ENCODE data around the gene DNAJC18.
A peak's percentile ranks its signal among the peaks of the same experiment; 100 is the strongest.
"Not testable (repeated sequence)": the region's sequence is repeated elsewhere in the genome, so short reads cannot be mapped to it uniquely, and the experiment has no call there.

Gene DNAJC18

GRCh38 chr5:139461176-139461575, 21.9 kb upstream of the DNAJC18 start:
- DNase-seq (ENCODE audit: low read depth): no peak

DNA sequence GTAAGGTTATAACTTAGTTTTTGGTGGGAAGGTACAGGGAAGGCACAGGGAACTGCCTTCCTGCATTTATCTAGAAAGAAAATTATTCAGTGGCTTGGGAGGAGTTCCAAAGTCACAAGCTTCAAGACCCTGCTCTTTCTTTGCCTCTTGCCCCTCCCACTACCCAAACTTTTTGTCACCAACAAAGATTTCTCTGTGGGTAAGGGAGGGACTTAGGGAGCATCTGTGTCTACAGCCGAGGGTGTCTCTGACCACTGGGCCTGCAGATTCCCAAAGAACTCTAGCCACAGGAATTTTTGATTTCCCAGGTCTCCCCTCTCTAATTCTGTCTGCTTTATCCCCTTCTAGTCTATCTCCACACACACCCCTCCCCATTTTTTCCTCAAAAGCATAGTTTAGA, 21.1 kb upstream of the DNAJC18 start:
- no peak for DNase-seq (ENCODE audit: low read depth)

DNA sequence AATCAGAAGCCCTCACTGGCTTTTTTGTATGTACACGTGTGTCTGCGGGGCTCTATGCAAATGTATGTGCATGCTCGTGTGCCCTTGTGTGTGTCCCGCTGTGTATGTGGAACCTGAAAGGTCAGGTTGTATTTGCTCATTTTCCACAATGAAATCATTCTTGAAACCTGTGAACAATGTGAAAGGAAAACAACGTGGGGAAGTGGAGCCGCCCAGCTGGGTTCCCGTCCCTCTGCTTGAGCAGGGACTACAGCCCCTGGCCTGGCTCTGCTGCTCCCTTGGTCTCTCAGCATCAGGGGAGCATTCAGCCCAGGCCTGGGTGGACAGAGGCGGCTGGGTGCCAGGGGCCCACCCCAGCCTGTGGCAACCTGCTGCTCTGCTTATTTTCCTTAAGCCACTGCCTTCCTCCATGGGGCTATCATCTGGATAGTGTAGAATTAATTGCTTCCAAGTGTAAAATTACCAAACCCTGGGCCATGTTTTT, 20.2 kb upstream of the DNAJC18 start:
- no peak for DNase-seq (ENCODE audit: low read depth)

- no peak for DNase-seq (ENCODE audit: low read depth)
These were observed 19.5 kb upstream of the DNAJC18 start for GRCh38 chr5:139458580-139459407.

GRCh38 chr5:139457653-139458306, 18.5 kb upstream of the DNAJC18 start:
- DNase-seq (ENCODE audit: low read depth): no peak

- no peak for DNase-seq (ENCODE audit: low read depth)
These were observed 17.9 kb upstream of the DNAJC18 start for GRCh38 chr5:139457241-139457640.

DNA sequence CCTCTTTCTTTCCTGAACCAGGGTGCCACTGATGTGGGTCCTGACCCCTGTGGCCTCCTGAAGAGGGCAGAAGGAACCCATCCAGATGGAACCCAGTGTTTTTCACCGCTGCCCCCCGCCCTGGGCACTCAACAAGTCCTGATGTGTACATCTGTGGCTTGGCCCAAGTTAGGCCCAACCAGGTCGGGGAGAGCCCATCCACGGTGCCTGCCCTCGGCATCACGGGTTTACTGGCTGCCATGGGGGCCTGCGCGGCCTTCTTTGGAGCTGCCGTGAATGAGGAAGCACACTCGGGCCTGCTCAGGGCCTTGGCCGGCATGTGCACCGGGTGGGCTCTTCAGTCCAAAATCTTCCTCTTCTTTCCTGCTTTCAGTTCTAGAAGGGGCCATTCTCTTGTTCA, 17.5 kb upstream of the DNAJC18 start:
- DNase-seq (ENCODE audit: low read depth): no peak

- DNase-seq (ENCODE audit: low read depth): no peak
These were observed 15.4 kb upstream of the DNAJC18 start for GRCh38 chr5:139454568-139455290.

- no peak for DNase-seq (ENCODE audit: low read depth)
These were observed 14.6 kb upstream of the DNAJC18 start for GRCh38 chr5:139453683-139454567.

DNA sequence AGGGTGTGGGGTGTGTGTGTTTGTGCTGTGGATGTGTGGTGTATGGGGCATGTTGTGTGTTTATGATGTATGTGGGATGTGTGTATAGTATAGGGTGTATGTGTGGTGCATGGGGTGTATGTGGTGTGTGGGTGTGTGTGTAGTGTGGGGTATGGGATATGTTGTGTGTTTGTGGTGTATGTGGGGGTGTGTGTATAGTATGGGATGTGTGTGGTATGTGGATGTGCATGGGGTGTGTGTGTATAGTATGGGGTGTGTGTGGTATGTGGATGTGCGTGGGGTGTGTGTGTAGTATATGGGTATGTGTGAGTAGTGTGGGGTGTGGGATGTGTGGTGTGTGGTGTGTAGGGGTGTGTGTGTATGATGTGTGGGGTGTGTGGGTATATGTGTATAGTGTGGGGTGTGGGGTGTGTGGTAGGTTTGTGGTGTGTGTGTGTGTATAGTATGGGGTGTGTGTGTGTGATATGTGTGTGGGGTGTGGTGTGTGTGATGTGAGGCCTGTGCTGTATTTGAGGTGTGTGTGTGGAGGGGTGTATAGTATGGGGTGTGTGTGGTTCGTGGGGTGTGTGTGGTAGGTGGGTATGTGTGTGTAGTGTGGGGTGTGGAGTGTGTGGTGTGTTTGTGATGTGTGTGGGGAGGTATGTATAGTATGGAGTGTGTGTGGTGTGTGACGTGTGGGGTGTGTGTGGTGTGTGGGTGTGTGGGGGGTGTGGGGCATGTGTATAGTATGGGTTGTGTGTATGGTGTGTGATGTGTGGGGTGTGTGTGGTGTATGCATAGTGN, 12.7 kb upstream of the DNAJC18 start:
- DNase-seq (ENCODE audit: low read depth): no peak

DNA sequence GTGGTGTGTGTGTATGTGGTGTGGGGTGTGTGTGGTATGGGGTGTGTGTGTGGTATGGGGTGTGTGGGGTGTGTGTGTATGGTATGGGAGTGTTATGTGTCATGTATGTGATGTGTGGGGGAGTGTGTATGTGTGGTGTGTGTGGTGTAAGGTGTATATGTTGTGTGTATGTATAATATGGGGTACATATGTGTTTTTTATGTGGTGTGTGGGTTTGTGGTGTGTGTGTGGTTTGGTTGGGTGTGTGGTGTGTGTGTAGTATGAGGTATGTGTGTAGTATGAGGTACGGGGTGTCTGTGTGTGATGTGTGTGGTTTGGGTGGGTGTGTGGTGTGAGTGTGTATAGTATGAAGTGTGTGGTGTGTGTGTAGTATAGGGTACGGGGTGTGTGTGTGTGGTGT, 11.9 kb upstream of the DNAJC18 start:
- DNase-seq (ENCODE audit: low read depth): no peak

GRCh38 chr5:139446956-139447779, 7.8 kb upstream of the DNAJC18 start:
- no peak for DNase-seq (ENCODE audit: low read depth)

GRCh38 chr5:139445325-139446170, 6.2 kb upstream of the DNAJC18 start:
- peak; percentile 69 for DNase-seq (ENCODE audit: low read depth)

DNA sequence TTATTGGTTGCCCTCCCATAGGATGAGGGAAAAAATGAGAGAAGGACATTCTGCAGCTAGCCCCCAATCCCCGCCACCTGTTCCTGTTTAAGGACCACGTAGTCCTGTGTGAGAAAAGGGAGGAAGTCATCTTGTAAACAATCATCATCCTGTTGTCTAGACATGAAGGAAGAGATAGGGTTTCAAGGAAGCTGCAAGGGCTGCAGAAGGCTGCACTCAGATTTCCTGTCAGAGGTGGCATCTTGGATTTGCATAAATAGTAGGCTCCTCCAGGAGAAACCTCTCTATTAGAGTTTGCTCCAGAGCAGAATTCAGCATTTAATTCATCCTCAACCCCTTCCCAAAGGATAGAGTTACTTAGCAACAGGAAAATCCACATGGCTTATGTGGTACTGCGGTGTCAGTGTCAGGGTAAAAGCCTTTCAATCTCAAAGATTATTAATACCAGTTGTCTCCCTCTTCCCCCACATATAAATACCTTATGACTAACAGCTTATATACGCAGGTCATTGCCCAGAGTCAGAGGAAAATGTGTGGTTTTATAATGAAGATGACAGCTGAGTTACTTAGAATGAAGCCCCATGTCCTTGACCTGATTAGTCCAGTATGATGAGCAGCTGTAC, 4.6 kb upstream of the DNAJC18 start:
- peak; percentile 63 for DNase-seq (ENCODE audit: low read depth)

- DNase-seq (ENCODE audit: low read depth): not testable (repeated sequence)
These were observed 1.1 kb upstream of the DNAJC18 start for GRCh38 chr5:139440416-139440815.

DNA sequence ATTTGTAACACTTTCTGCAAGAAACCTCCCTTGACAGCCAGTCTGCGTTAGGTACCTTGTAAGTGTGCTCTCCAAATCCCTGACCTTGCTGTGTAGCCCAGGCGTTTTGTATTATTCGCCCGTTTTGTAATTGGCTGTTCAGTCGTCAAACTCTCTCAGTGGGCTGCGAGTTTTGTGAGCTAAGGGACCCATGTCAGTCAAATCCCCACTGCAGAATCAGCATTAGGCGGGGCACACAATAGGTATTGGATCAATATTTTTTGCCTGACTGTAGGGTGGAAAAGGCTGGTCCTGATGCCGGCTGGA, 665 bp downstream of the DNAJC18 start:
- no peak for DNase-seq (ENCODE audit: low read depth)

GRCh38 chr5:139435676-139436075, 3.6 kb downstream of the DNAJC18 start:
- DNase-seq (ENCODE audit: low read depth): no peak

DNA sequence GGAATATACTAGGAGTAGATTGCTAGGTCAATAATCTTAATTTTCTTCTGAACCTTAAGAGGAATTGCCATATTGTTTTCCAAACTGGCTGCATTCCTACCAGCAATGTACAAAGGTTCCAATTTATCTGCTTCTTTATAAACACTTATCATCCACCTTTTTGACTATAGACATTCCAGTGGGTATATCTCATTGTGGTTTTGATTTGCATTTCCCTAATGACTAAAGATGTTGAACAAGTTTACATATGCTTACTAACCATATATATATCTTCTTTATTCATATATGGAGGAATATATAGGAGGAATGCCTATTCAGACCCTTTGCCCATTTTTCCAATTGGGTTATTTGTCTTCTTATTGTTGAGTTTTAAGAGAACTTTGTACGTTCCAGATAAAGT, 7.6 kb downstream of the DNAJC18 start:
- DNase-seq (ENCODE audit: low read depth): no peak

- DNase-seq (ENCODE audit: low read depth): no peak
These were observed 9.3 kb downstream of the DNAJC18 start for GRCh38 chr5:139430015-139430414.
